ENCODE results near the gene C6orf15.

The C6orf15 gene

DNA sequence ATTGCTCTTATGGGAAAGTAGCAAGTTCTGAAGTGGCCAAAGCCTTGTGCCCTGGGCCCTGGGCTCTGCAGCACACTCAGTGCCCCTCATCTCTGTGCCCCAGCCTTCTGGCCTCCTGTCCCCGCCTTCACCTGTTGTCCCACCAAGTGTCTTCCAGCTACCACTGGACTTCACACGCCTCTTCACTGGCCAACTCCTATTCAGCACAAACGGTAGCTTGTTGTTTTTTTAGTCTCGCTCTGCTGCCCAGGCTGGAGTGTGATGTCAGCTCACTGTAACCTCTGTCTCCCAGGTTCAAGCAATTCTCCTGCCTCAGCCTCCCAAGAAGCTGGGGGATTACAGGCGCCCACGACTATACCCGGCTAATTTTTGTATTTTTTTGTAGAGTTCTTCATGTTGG, 40.4 kb upstream of the C6orf15 start:
- H3K27me3 ChIP-seq = no peaks in the 10 kb centered on the region
- no peaks in the 10 kb centered on the region for H3K9me3 ChIP-seq (replicated peaks in 1 of 11)
- H3K4me2 ChIP-seq = no peak overlapping the region
- no peak overlapping the region for H3K4me3 ChIP-seq
- H3K9ac ChIP-seq = 0 out of 22 replicates have a peak overlapping the region, but pooled peaks of 1 of the 11 experiments have one; percentile 18
- peaks cover 8 to 23% (median 11%) of the 10 kb centered on the region in 10 experiments; a peak in 19 of 20 replicates for H3K4me1 ChIP-seq
- peaks cover 31 to 70% (median 45%) of the 10 kb centered on the region in 11 experiments; a peak in 21 of 22 replicates for H3K36me3 ChIP-seq
- no peak overlapping the region for H3K27ac ChIP-seq
- no peaks in the 10 kb centered on the region; a peak in 2 of 22 replicates for H4K20me1 ChIP-seq
- no peak for TF ChIP-seq Cebpa-rat (IDR thresholded peaks at IDR 0.05)

DNA sequence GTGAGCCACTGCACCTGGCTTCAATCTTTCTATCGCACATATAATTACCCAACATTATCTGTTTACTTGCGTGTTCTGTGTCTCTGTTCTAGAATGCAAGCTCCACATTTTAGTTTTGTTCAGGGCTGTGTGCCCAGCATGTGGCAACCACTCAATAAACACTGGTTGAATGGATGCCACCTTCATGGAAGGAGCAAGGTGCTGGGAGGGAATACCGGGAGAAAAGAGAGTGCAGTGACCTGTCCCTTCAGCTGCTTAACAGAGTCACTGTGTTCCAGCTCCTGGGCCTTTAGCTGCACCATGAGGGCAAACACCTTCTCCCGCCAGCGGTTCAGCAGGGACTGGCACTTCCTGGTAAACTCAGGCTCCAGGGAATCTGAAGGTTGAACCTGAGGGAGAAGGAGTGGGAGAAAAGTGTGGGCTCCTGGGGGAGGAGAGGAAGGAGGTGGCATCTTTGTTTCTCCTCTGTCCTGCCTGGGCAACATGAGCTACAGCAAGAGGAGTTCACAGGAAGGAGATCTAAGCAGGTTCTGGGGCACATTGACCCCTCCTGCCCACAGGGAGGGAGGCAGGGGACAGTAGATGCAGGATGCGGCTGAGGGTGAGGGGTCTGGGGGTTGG, 37.6 kb upstream of the C6orf15 start:
- Histone ChIP-seq H3K36me3 (peaks cover 25 to 74% (median 46%) of the 10 kb centered on the region in 11 experiments; a peak in 21 of 22 replicates), H3K4me3 (no peak overlapping the region), H3K4me2 (no peak overlapping the region), H3K27ac (no peak overlapping the region), H3K27me3 (no peaks in the 10 kb centered on the region), H3K4me1 (peaks cover 0 to 9% (median 0%) of the 10 kb centered on the region in 10 experiments; a peak in 3 of 20 replicates), H3K9ac (no peak overlapping the region), H4K20me1 (peaks cover 0 to 2% (median 0%) of the 10 kb centered on the region in 11 experiments; a peak in 2 of 22 replicates), H3K9me3 (replicated peaks in 1 of 11) (no peaks in the 10 kb centered on the region)
- no peak for TF ChIP-seq Cebpa-rat (IDR thresholded peaks at IDR 0.05)

DNA sequence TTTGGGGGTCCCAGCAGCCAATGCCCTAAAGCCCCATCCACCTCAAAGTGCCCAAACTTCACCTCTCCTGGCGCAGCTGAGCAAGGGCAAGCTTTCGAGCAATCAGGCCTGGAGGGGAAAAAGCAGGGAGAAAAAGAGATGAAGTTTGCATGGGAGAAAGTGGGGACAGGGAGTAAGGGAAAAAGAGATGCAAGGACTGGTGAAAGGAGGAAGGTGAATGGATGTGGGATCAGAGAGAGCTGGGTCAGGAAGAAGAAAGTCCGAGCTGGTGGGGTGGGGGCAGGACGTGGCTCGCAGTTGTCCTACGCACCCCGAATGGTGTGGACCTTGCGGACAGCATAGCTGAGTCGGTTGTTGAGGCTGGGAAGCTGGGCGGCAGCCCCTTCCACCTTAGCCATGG, 33.0 kb upstream of the C6orf15 start:
- H3K27me3 ChIP-seq = no peaks in the 10 kb centered on the region
- H4K20me1 ChIP-seq = peaks cover 0 to 6% (median 0%) of the 10 kb centered on the region in 11 experiments; a peak in 2 of 22 replicates
- H3K9me3 ChIP-seq (replicated peaks in 1 of 11) = no peaks in the 10 kb centered on the region
- no peaks in the 10 kb centered on the region for H3K4me1 ChIP-seq
- H3K36me3 ChIP-seq = peaks cover 31 to 66% (median 46%) of the 10 kb centered on the region in 11 experiments
- H3K4me2 ChIP-seq = no peak overlapping the region
- H3K9ac ChIP-seq = 0 out of 22 replicates have a peak overlapping the region, but pooled peaks of 1 of the 11 experiments have one; percentile 11
- H3K27ac ChIP-seq = no peak overlapping the region
- TF ChIP-seq Cebpa-rat (IDR thresholded peaks at IDR 0.05) = no peak
- H3K4me3 ChIP-seq = no peak overlapping the region

DNA sequence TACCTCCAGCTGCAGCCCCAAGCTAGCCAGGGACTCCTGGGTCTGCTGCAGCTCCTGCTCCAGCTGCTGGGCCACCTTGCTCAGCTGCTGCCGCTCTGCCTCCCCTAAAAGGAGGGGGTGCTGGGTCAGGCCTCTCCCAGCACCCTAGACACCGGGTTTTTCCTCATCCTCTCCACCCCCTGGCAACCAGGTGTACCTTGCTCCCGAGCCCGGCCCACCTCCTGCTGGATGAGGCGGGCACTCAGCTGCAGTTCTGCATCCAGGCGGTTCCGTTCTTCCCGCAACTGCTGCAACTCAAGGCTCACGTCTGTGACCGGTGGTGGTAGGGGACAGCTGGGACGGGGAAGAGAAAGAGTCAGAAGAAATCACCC, 32.6 kb upstream of the C6orf15 start:
- H3K36me3 ChIP-seq = peaks cover 29 to 62% (median 42%) of the 10 kb centered on the region in 11 experiments
- no peak overlapping the region for H3K27ac ChIP-seq
- no peak overlapping the region for H3K4me3 ChIP-seq
- no peak overlapping the region for H3K4me2 ChIP-seq
- H3K9me3 ChIP-seq (replicated peaks in 1 of 11) = no peaks in the 10 kb centered on the region
- H3K27me3 ChIP-seq = no peaks in the 10 kb centered on the region
- H4K20me1 ChIP-seq = peaks cover 0 to 6% (median 0%) of the 10 kb centered on the region in 11 experiments; a peak in 2 of 22 replicates
- no peak overlapping the region for H3K9ac ChIP-seq
- no peaks in the 10 kb centered on the region for H3K4me1 ChIP-seq
- TF ChIP-seq Cebpa-rat (IDR thresholded peaks at IDR 0.05) = no peak

DNA sequence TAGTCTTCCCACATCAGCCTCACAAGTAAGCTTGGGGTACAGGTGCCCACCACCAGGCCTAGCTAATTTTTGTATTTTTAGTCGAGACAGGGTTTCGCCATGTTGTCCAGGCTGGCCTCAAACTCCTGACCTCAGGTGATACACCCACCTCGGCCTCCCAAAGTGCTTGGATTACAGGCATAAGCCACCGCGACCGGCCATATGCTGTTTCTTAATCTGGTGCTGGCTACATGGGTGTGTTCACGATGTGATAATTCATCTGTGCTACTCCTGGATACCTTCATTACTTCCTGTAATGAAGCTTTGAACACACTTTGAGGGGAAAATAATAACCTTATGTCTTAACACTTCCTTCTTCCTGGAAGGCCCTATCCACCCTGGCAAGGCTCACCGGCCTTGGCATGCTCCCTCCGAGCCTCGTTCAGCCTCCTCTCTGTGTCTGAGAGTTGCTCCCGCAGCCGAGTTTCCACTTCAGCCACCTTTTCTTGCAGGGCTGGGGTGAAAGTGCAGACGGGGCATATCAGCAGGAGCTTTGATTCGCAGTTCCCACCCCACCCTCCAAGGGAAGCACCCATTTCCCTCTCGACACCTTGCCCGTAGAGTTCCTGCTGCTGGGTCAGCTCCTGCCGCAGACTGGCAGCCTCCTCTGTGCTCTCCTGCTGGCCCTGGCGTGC, 32.1 kb upstream of the C6orf15 start:
- Histone ChIP-seq H3K4me1 (no peaks in the 10 kb centered on the region), H3K27me3 (no peaks in the 10 kb centered on the region), H3K4me2 (no peak overlapping the region), H3K36me3 (peaks cover 23 to 57% (median 39%) of the 10 kb centered on the region in 11 experiments; a peak in 21 of 22 replicates), H3K9ac (no peak overlapping the region), H3K27ac (no peak overlapping the region), H3K9me3 (replicated peaks in 1 of 11) (no peaks in the 10 kb centered on the region), H4K20me1 (peaks cover 0 to 6% (median 0%) of the 10 kb centered on the region in 11 experiments; a peak in 2 of 22 replicates), H3K4me3 (no peak overlapping the region)
- TF ChIP-seq Cebpa-rat (IDR thresholded peaks at IDR 0.05) = no peak

DNA sequence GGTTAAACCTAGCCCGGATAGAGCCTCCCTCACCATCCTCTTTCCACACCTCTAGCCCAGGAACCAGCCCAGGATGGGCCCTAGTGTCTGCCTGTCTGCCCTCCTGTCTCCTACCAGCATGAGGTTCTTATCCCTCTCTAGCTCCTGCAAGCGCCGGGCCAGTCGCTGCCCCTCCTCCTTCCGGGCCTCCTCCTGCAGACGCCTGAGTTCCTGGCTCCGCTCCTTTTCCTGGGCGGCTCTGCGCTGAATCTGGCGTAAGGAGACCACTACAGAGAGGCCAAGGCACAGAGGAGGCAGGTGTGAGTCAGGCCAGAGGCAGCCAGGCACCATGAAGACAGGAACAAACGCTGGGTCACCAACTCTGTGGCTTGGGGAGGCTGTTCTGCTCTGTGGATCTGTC, 30.8 kb upstream of the C6orf15 start:
- no peaks in the 10 kb centered on the region for H3K4me1 ChIP-seq
- no peak overlapping the region for H3K27ac ChIP-seq
- H3K9me3 ChIP-seq (replicated peaks in 1 of 11) = no peaks in the 10 kb centered on the region
- H3K4me3 ChIP-seq = no peak overlapping the region
- H3K27me3 ChIP-seq = no peaks in the 10 kb centered on the region
- peaks cover 21 to 50% (median 35%) of the 10 kb centered on the region in 11 experiments; a peak in 21 of 22 replicates for H3K36me3 ChIP-seq
- H4K20me1 ChIP-seq = peaks cover 0 to 6% (median 0%) of the 10 kb centered on the region in 11 experiments; a peak in 1 of 22 replicates
- H3K4me2 ChIP-seq = no peak overlapping the region
- H3K9ac ChIP-seq = no peak overlapping the region; a peak in 1 of 22 replicates
- no peak for TF ChIP-seq Cebpa-rat (IDR thresholded peaks at IDR 0.05)

DNA sequence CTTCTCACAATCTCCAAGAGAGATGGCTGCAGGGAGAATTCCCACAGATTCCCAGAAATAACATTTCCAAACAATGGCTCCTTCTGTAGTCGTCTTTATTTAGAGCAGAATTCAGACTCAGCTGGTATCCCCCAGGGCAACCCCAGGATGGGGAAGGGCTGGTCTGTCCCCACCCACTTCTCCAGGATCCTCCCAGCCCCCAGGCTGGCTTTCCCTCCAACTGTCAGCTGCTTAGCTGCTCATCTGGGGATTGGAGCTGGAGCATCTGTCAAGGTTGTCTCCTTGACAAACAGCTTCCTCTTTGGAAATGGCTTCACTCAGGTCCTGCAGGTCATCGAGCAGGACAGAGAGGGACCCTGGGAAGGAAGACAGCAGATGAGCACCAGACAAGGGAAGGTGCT, 30.0 kb upstream of the C6orf15 start:
- no peak for TF ChIP-seq Cebpa-rat (IDR thresholded peaks at IDR 0.05)
- no peaks in the 10 kb centered on the region for H3K27me3 ChIP-seq
- no peak overlapping the region for H3K4me3 ChIP-seq
- H3K4me1 ChIP-seq = peaks cover 0 to 6% (median 5%) of the 10 kb centered on the region in 10 experiments; a peak in 11 of 20 replicates
- H4K20me1 ChIP-seq = peaks cover 0 to 6% (median 0%) of the 10 kb centered on the region in 11 experiments; a peak in 1 of 22 replicates
- H3K27ac ChIP-seq = no peak overlapping the region
- no peaks in the 10 kb centered on the region for H3K9me3 ChIP-seq (replicated peaks in 1 of 11)
- no peak overlapping the region; a peak in 1 of 22 replicates for H3K9ac ChIP-seq
- H3K4me2 ChIP-seq = no peak overlapping the region
- H3K36me3 ChIP-seq = peaks cover 21 to 48% (median 35%) of the 10 kb centered on the region in 11 experiments; a peak in 21 of 22 replicates

DNA sequence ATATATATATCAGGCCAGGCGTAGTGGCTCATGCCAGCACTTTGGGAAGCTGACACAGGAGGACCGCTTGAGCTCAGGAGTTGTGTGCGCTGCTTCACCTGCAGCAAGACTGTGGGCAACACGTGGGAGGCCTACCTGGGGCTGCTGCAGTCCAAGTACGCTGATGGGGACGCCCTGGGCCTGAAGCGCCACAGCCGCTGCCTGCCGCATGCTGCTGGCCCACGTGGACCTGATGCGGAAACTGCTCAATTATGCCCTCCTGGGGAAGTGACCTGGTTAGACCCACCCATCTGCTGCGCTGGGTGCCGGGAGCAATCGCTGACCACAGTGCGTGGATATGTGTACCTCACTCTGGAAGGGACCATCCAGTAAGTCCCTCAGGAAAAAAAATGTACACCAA, 28.3 kb upstream of the C6orf15 start:
- TF ChIP-seq Cebpa-rat (IDR thresholded peaks at IDR 0.05) = no peak
- no peak overlapping the region for H3K27ac ChIP-seq
- H3K4me2 ChIP-seq = no peak overlapping the region

DNA sequence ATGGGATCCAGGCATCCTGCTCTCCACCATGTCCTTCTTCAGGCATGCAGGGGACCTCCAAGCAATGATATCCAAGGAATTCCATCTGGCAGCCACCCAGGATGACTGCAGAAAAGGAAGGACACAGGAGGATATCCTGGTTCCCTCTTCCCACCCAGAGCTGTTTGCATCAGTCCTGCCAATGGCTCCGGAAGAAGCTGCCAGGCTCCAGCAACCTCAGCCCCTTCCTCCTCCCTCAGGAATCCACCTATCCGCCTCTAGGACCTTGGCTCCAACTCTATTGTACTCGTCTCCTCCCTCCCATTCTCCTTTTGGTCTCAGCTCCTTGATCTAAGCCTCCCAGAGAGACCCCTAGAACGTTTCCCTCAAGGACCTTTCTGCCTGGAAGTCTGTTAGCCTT, 27.2 kb upstream of the C6orf15 start:
- TF ChIP-seq Cebpa-rat (IDR thresholded peaks at IDR 0.05) = no peak
- Histone ChIP-seq H3K36me3 (peaks cover 10 to 26% (median 21%) of the 10 kb centered on the region in 11 experiments; a peak in 21 of 22 replicates), H3K27me3 (no peaks in the 10 kb centered on the region), H3K4me2 (no peak overlapping the region), H3K27ac (no peak overlapping the region), H3K4me3 (no peak overlapping the region), H3K4me1 (peaks cover 0 to 6% (median 5%) of the 10 kb centered on the region in 10 experiments; a peak in 11 of 20 replicates), H4K20me1 (peaks cover 0 to under 1% (median 0%) of the 10 kb centered on the region in 11 experiments; a peak in 1 of 22 replicates), H3K9me3 (replicated peaks in 1 of 11) (no peaks in the 10 kb centered on the region), H3K9ac (no peak overlapping the region)

More for the DNA sequence above, 28.3 kb upstream of the C6orf15 start:
- Histone ChIP-seq H4K20me1 (peaks cover 0 to 6% (median 0%) of the 10 kb centered on the region in 11 experiments; a peak in 1 of 22 replicates), H3K36me3 (peaks cover 21 to 34% (median 31%) of the 10 kb centered on the region in 11 experiments; a peak in 21 of 22 replicates), H3K9me3 (replicated peaks in 1 of 11) (no peaks in the 10 kb centered on the region), H3K9ac (no peak overlapping the region), H3K4me1 (peaks cover 0 to 6% (median 5%) of the 10 kb centered on the region in 10 experiments; a peak in 11 of 20 replicates), H3K4me3 (no peak overlapping the region), H3K27me3 (no peaks in the 10 kb centered on the region)

All from BLaER1 treated with 17β-estradiol and CSF1 and Interleukin-3, amounts not matched to agents 10 nM and 100 nM (cell line).